GM21390 (cell line): ENCODE results near the gene UNCX.

ENCODE experiments used
- ATAC-seq: cut with Tn5 transposase; IDR thresholded peaks from one replicate; pipeline ENCODE4 v1.9.1; 2021; ENCODE audit not compliant: unreplicated experiment

UNCX gene

GRCh38 chr7:1242606-1243289, 10.1 kb downstream of the UNCX start:
- ATAC-seq: no peak

- no peak for ATAC-seq
Measured at GRCh38 chr7:1243290-1243963, 10.8 kb downstream of the UNCX start.

GRCh38 chr7:1243964-1244416, 11.3 kb downstream of the UNCX start:
- ATAC-seq: no peak

- ATAC-seq: no peak
Measured at GRCh38 chr7:1244700-1245523, 12.2 kb downstream of the UNCX start.

GRCh38 chr7:1245524-1246050, 12.9 kb downstream of the UNCX start:
- no peak for ATAC-seq

- no peak for ATAC-seq
Measured at GRCh38 chr7:1246160-1246870, 13.6 kb downstream of the UNCX start.

- ATAC-seq: no peak
Measured at GRCh38 chr7:1246871-1247526, 14.3 kb downstream of the UNCX start.

- ATAC-seq: no peak
Measured at GRCh38 chr7:1247527-1248041, 14.9 kb downstream of the UNCX start.

- ATAC-seq: no peak
Measured at GRCh38 chr7:1248143-1248915, 15.7 kb downstream of the UNCX start.

- ATAC-seq: no peak
Measured at GRCh38 chr7:1248916-1249581, 16.4 kb downstream of the UNCX start.

GRCh38 chr7:1249731-1250130, 17.1 kb downstream of the UNCX start:
- no peak for ATAC-seq

GRCh38 chr7:1250901-1251300, 18.2 kb downstream of the UNCX start:
- ATAC-seq: no peak

- no peak for ATAC-seq
Measured at GRCh38 chr7:1251796-1252539, 19.3 kb downstream of the UNCX start.

GRCh38 chr7:1252540-1253090, 19.9 kb downstream of the UNCX start:
- ATAC-seq: no peak

GRCh38 chr7:1253681-1254181, 21.1 kb downstream of the UNCX start:
- ATAC-seq: no peak

GRCh38 chr7:1254281-1255079, 21.8 kb downstream of the UNCX start:
- no peak for ATAC-seq
